BE2C (cell line): Measurements from ENCODE around the gene NCKAP5L.
"Not testable (repeated sequence)": the region's sequence is repeated elsewhere in the genome, so short reads cannot be mapped to it uniquely, and the experiment has no call there.

Experiments
- DNase-seq: peaks from one replicate; pipeline ENCODE4 v3.0.0-alpha.2; 2020
- H3K27me3 ChIP-seq: fragments of 250-450 bp; sonication (Bioruptor Pico); 2 replicates; pipeline ENCODE4 v1.5.1; 2020; ENCODE audit warnings: mild to moderate bottlenecking
- H3K36me3 ChIP-seq: fragments of 250-450 bp; sonication (Bioruptor Pico); 2 replicates; pipeline ENCODE4 v1.5.1; 2020; ENCODE audit warnings: mild to moderate bottlenecking
- H3K4me1 ChIP-seq: fragments of 250-450 bp; sonication (Bioruptor Pico); 2 replicates; pipeline ENCODE4 v1.5.1; 2020
- H3K4me3 ChIP-seq: 2 replicates; pipeline ENCODE4 v1.5.1; 2011; ENCODE audit warnings: low read depth, low read length
- H3K9me3 ChIP-seq: fragments of 250-450 bp; sonication (Bioruptor Pico); 2 replicates; pipeline ENCODE4 v1.5.1; 2020
- TF ChIP-seq, protein P1 (sequence below): IDR thresholded peaks from 2 replicates; pipeline ENCODE4 v1.5.1; 2012; ENCODE audit warnings: mild to moderate bottlenecking, low read depth, low read length

Gene NCKAP5L

GRCh38 chr12:49865782-49866135 is 37.5 kb upstream of the NCKAP5L start:
- no peaks in the 10 kb centered on the region for H3K9me3 ChIP-seq
- H3K27me3 ChIP-seq: no peaks in the 10 kb centered on the region
- no peak for DNase-seq
- H3K4me3 ChIP-seq: no peak overlapping the region
- TF ChIP-seq, protein P1, sequence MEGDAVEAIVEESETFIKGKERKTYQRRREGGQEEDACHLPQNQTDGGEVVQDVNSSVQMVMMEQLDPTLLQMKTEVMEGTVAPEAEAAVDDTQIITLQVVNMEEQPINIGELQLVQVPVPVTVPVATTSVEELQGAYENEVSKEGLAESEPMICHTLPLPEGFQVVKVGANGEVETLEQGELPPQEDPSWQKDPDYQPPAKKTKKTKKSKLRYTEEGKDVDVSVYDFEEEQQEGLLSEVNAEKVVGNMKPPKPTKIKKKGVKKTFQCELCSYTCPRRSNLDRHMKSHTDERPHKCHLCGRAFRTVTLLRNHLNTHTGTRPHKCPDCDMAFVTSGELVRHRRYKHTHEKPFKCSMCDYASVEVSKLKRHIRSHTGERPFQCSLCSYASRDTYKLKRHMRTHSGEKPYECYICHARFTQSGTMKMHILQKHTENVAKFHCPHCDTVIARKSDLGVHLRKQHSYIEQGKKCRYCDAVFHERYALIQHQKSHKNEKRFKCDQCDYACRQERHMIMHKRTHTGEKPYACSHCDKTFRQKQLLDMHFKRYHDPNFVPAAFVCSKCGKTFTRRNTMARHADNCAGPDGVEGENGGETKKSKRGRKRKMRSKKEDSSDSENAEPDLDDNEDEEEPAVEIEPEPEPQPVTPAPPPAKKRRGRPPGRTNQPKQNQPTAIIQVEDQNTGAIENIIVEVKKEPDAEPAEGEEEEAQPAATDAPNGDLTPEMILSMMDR: no peak
- H3K36me3 ChIP-seq: no peaks in the 10 kb centered on the region
- H3K4me1 ChIP-seq: peaks cover 38% of the 10 kb centered on the region

DNA sequence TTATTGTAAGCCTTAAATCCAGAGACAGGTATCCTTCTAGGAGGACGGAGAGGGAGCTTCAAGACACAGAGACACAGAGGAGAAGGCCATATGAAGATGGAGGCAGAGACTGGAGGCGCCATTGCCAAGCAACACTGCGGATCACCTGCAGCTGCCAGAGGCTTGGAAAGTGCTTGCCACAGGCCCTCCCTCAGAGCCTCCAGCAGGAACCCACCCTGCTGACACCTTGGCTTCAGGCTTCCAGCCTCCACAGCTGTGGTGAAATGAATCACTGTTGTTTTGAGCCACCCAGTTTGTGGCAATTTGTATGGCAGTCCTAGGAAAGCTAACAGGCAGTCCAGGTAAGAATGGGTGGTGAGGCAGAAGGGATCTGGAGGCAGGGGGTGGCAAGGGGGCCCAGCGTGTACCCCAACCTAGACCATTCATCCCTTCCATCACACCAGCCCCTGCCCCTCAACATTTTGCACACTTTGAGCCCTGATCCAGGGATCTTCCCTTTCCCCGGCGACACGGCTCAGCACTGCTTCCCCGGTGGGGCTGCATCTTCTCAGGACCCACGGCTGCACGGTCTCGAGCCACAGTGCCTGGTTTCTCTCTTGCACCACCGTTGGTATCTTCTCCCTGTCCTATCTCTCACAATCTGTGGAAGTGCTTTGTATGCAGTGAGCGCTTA is 37.0 kb upstream of the NCKAP5L start:
- no peaks in the 10 kb centered on the region for H3K27me3 ChIP-seq
- H3K9me3 ChIP-seq: no peaks in the 10 kb centered on the region
- no peaks in the 10 kb centered on the region for H3K36me3 ChIP-seq
- no peak for DNase-seq
- TF ChIP-seq, protein P1: no peak
- H3K4me1 ChIP-seq: peaks cover 33% of the 10 kb centered on the region
- no peak overlapping the region for H3K4me3 ChIP-seq

GRCh38 chr12:49864798-49865090 is 36.5 kb upstream of the NCKAP5L start:
- H3K36me3 ChIP-seq: no peaks in the 10 kb centered on the region
- H3K9me3 ChIP-seq: no peaks in the 10 kb centered on the region
- H3K27me3 ChIP-seq: no peaks in the 10 kb centered on the region
- H3K4me1 ChIP-seq: peaks cover 28% of the 10 kb centered on the region
- no peak for DNase-seq
- TF ChIP-seq, protein P1: no peak
- no peak overlapping the region for H3K4me3 ChIP-seq

GRCh38 chr12:49863946-49864797 is 36.0 kb upstream of the NCKAP5L start:
- H3K4me3 ChIP-seq: no peak overlapping the region
- H3K4me1 ChIP-seq: peaks cover 26% of the 10 kb centered on the region
- TF ChIP-seq, protein P1: no peak
- no peaks in the 10 kb centered on the region for H3K27me3 ChIP-seq
- no peak for DNase-seq
- H3K9me3 ChIP-seq: no peaks in the 10 kb centered on the region
- H3K36me3 ChIP-seq: no peaks in the 10 kb centered on the region

- H3K4me1 ChIP-seq, DNase-seq, H3K36me3 ChIP-seq, H3K4me3 ChIP-seq, H3K27me3 ChIP-seq, H3K9me3 ChIP-seq: not testable (repeated sequence)
Measured at GRCh38 chr12:49860921-49861320, 32.7 kb upstream of the NCKAP5L start.

DNA sequence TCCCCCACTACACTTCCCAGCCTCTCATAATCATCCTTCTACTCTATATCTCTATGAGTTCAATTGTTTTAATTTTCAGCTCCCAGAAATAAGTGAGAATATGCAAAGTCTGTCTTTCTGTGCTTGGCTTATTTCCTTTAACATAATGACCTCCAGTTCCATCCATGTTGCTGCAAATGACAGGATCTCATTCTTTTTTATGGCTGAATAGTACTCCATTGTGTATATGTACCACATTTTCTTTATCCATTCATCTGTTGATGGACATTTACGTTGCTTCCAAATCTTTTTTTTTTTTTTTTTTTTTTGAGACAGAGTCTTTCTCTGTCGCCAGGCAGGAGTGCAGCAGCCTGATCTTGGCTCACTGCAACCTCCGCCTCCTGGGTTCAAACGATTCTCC is 27.7 kb upstream of the NCKAP5L start:
- not testable (repeated sequence) for H3K4me1 ChIP-seq, H3K4me3 ChIP-seq, H3K36me3 ChIP-seq, H3K27me3 ChIP-seq, DNase-seq, H3K9me3 ChIP-seq

- TF ChIP-seq, protein P1: no peak
Measured at GRCh38 chr12:49854976-49855375, 26.8 kb upstream of the NCKAP5L start.

More at GRCh38 chr12:49854976-49855375, 26.8 kb upstream of the NCKAP5L start:
- H3K4me3 ChIP-seq: no peak overlapping the region
- no peaks in the 10 kb centered on the region for H3K4me1 ChIP-seq
- H3K27me3 ChIP-seq: no peaks in the 10 kb centered on the region
- no peaks in the 10 kb centered on the region for H3K36me3 ChIP-seq
- H3K9me3 ChIP-seq: no peaks in the 10 kb centered on the region; the same call in 1 of the 2 replicates
- no peak for DNase-seq
